GM19438 (cell line): ENCODE results near the gene PSMC3IP.
A peak's percentile ranks its signal among the peaks of the same experiment; 100 is the strongest.
"Not testable (repeated sequence)": the region's sequence is repeated elsewhere in the genome, so short reads cannot be mapped to it uniquely, and the experiment has no call there.

Experiments used
- ATAC-seq: cut with Tn5 transposase; IDR thresholded peaks from one replicate; pipeline ENCODE4 v1.9.1; 2021; ENCODE audit warnings: low read depth; ENCODE audit not compliant: unreplicated experiment

The PSMC3IP gene

GRCh38 chr17:42562388-42563142, 15.0 kb downstream of the PSMC3IP start:
- no peak for ATAC-seq

GRCh38 chr17:42561897-42562387, 15.6 kb downstream of the PSMC3IP start, which contains the start of gene COASY:
TSS of gene COASY (plus strand) at chr17:42562148. CDS start at chr17:42562623, 475 bp downstream.
- ATAC-seq, result no peak

- ATAC-seq, result no peak
These were observed 17.3 kb downstream of the PSMC3IP start for GRCh38 chr17:42560246-42560645.

DNA sequence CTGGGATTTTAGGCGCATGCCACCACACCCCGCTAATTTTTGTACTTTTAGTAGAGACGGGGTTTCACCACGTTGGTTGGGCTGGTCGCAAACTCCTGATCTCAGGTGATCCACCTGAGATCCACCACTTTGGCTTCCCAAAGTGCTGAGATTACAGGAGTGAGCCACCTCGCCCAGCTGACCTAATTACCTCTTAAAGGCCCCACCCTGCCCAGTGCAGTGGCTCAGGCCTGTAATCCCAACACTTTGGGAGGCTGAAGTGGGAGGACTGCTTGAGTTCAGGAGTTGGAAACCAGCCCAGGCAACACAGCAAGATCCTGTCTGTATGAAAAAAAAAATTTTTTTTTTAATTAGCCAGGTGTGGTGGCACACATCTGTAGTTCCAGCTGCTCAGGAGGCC, 18.5 kb downstream of the PSMC3IP start:
- ATAC-seq, result no peak

GRCh38 chr17:42555961-42556617, 21.4 kb downstream of the PSMC3IP start:
- ATAC-seq, result not testable (repeated sequence)

- no peak for ATAC-seq
These were observed 22.4 kb downstream of the PSMC3IP start for GRCh38 chr17:42555122-42555622.

DNA sequence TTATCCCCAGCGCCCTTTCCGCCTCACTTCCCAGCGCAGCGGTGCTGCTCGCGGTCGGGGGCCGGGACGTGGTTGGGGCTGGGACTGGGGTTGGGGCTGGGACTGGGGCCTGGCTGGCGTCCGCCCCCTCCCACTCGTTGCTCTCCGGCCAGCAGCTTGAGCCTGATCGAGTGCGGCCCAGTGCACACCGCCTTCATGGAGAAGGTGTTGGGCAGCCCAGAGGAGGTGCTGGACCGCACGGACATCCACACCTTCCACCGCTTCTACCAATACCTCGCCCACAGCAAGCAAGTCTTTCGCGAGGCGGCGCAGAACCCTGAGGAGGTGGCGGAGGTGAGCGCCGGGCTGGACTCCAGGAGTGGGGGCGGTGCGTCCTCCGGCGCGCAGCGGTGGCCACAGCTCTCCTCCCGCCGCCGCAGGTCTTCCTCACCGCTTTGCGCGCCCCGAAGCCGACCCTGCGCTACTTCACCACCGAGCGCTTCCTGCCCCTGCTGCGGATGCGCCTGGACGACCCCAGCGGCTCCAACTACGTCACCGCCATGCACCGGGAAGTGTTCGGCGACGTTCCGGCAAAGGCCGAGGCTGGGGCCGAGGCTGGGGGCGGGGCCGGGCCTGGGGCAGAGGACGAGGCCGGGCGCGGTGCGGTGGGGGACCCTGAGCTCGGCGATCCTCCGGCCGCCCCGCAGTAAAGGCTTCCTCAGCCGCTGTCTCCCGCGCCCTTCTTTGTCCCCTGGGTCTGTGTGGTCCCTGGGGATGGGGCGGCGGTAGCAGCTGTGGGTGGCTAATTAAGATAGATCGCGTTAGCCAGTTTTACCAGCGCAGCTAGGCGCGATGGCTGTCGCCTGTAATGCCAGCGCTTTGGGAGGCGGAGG, 23.0 kb downstream of the PSMC3IP start:
- peak; percentile 83 for ATAC-seq

- ATAC-seq, result no peak
These were observed 23.7 kb downstream of the PSMC3IP start for GRCh38 chr17:42553866-42554249.

DNA sequence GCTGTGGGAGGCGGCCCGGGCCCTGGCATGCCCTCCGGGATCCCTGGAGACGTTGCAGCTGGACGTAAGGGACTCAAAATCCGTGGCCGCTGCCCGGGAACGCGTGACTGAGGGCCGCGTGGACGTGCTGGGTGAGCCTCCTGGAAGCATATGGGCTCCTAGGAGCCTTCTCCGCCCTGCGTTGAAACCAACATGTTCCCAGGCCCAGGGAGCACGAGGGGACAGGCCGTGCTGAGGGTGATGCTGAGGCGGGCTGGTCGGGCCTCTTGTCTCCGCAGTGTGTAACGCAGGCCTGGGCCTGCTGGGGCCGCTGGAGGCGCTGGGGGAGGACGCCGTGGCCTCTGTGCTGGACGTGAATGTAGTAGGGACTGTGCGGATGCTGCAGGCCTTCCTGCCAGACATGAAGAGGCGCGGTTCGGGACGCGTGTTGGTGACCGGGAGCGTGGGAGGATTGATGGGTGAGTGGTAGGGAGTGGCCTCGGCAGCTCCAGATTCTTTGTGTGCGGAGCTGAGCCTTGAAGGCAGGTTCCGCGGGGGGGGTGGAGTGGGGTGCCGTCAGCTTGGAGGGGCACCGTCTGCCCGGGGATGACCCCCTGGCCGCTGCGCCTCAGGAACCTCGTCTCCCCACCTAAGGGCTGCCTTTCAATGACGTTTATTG, 24.2 kb downstream of the PSMC3IP start:
- ATAC-seq, result no peak

DNA sequence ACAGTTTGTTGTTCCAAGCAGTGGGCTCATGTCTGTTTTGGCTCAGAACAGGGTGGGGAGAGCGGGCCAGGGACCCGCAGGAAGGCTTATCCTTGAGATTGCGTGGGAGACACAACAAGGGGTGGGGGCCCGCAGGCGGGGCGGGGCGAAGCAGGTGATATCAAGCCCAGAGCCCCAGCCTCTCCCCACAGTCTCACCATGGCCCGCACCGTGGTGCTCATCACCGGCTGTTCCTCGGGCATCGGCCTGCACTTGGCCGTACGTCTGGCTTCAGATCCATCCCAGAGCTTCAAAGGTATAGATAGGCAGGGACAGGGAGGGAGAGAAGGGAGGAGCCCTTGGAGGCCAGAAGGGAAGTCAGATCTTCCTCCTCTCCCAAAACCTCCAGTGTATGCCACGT, 24.8 kb downstream of the PSMC3IP start, which contains the start of gene HSD17B1:
Gene HSD17B1 (plus strand): TSS at position 188 of the 400 bp plus-strand sequence. CDS start 11 bp downstream, at position 199.
- ATAC-seq, result not testable (repeated sequence)

DNA sequence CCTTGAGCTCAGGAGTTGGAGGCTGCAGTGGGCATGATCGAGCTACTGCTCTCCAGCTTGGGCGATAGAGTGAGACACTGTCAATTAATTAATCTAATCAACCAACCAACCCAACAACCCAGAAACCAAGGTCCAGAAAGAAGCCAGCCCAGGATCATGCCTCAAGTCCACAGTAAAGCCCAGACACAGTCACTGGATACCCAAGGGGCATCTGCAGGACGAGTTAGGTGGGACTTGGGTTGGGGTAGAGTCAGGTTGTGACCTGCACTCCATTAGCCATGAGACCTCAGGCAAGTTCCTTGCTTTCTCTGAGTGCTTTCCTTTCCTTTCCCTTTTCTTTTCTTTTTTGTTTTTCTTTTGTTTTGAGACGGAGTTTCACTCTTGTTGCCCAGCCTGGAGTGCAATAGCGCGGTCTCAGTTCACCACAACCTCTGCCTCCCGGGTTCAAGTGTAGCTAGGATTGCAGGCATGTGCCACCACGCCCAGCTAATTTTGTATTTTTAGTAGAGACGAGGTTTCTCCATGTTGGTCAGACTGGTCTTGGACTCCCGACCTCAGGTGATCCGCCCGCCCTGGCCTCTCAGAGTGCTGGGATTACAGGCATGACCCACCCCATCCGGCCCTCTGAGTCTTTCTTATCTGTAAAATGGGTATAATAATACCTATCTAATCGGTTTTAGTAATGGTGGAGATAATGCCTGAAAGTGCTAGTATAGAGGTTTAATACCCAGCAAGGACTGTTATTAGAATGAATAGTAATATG, 28.4 kb downstream of the PSMC3IP start:
- ATAC-seq, result no peak

DNA sequence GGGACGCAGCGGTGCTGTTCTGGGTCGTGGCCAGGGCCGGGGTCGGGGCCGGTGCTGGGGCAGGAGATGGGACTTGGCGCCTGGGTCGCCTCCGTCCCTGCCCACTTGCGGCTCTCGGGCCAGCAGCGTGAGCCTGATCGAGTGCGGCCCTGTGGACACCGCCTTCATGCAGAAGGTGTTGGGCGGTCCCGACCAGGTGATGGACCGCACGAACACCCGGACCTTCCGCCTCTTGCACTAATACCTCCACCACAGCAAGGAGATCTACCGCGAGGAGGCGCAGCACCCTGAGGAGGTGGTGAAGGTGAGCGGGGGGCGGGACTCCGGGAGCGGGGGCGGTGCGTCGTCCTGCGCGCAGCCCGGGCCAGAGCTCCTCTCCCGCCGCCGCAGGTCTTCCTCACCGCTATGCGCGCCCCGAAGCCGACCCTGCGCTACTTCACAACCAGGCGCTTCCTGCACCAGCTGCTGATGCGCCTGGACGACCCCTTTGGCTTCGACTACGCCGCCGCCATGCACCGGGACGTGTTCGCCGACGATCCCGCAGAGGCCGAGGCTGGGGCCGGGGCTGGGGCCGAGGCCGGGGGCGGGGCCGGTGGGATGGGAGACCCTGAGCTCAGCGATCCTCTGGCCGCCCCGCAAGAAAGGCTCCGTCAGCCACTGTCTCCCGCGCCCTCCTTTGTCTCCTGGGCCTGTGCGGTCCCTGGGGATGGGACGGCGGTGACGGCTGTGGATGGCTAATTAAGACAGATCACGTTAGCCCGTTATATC, 29.3 kb downstream of the PSMC3IP start:
- peak; percentile 78 for ATAC-seq

- ATAC-seq, result no peak
These were observed 29.8 kb downstream of the PSMC3IP start for GRCh38 chr17:42547698-42548069.

DNA sequence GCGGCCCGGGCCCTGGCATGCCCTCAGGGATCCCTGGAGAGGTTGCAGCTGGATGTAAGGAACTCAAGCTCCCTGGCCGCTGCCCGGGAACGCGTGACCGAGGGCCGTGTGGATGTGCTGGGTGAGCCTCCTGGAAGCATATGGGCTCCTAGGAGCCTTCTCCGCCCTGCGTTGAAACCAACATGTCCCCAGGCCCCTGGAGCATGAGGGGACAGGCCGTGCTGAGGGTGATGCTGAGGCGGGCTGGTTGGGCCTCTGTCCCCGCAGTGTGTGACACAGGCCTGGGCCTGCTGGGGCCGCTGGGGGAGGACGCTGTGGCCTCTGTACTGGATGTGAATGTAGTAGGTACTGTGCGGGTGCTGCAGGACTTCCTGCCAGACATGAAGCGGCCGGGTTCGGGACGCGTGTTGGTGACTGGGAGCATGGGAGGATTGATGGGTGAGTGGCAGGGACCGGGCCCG, 30.5 kb downstream of the PSMC3IP start:
- no peak for ATAC-seq

- ATAC-seq, result not testable (repeated sequence)
These were observed 31.6 kb downstream of the PSMC3IP start for GRCh38 chr17:42545755-42546505.

DNA sequence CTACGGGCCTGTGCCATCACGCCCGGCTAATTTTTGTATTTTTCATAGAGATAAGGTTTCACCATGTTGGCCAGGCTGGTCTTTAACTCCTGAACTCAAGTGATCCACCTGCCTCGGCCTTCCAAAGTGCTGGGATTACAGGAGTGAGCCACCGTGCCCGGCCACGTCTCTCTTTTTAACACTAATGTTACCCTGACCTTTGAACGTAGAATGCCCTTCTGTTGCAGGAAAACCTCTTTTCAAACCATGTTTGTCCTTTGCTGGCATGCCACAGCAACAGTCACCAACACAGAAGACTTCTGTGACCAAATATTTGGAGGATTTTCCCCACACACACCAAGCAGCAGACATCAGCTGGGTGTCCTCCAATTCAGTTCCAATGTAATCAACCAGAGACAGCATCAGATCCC, 32.6 kb downstream of the PSMC3IP start:
- ATAC-seq, result no peak

GRCh38 chr17:42543190-42544079, 34.1 kb downstream of the PSMC3IP start:
- no peak for ATAC-seq
